Astrocyte (in vitro differentiated cells and primary cell): ENCODE results near the gene KDSR. TPM values are rescaled to one million over a fixed set of nuclear protein-coding genes. Genes with fewer than 3 reads are reported as not detected.

Source experiments
- DNase-seq: peaks from one replicate; pipeline ENCODE4 v3.0.0-alpha.2; 2010; ENCODE audit warnings: low read depth
- FAIRE-seq: peaks from 2 replicates; lab custom pipeline; 2011; peaks lifted over from hg19 to GRCh38; lab: Jason Lieb, UNC
- H2AFZ ChIP-seq: 2 replicates; pipeline ENCODE4 v1.6.0; 2012; ENCODE audit warnings: low read depth, low read length, inconsistent platforms
- H3K27ac ChIP-seq: 2 replicates; pipeline ENCODE4 v1.5.1; 2011; ENCODE audit warnings: low read depth, low read length, inconsistent platforms
- H3K27me3 ChIP-seq: 2 replicates; pipeline ENCODE4 v1.6.0; 2011; ENCODE audit warnings: low read length, inconsistent platforms; ENCODE audit not compliant: insufficient read depth
- H3K36me3 ChIP-seq: 2 replicates; pipeline ENCODE4 v1.5.1; 2011; ENCODE audit warnings: low read length, inconsistent platforms; ENCODE audit not compliant: insufficient read depth
- H3K4me1 ChIP-seq: 2 replicates; pipeline ENCODE4 v1.5.1; 2011; ENCODE audit warnings: low read length, inconsistent platforms; ENCODE audit not compliant: insufficient read depth
- H3K4me2 ChIP-seq: 2 replicates; pipeline ENCODE4 v1.6.0; 2012; ENCODE audit warnings: low read length, inconsistent platforms
- H3K4me3 ChIP-seq: 2 replicates; pipeline ENCODE4 v1.5.1; 2011; ENCODE audit warnings: low read depth, mild to moderate bottlenecking, low read length, inconsistent platforms; ENCODE audit not compliant: insufficient read depth
- H3K79me2 ChIP-seq: 2 replicates; pipeline ENCODE4 v1.6.0; 2012; ENCODE audit warnings: mild to moderate bottlenecking, low read length, inconsistent platforms; ENCODE audit not compliant: insufficient read depth
- H3K9ac ChIP-seq: 2 replicates; pipeline ENCODE4 v1.6.0; 2012; ENCODE audit warnings: mild to moderate bottlenecking, low read length, inconsistent platforms
- H3K9me3 ChIP-seq: 2 replicates; pipeline ENCODE4 v1.5.1; 2012; ENCODE audit warnings: low read depth, mild to moderate bottlenecking, low read length, inconsistent platforms; ENCODE audit not compliant: insufficient read depth
- H4K20me1 ChIP-seq: 2 replicates; pipeline ENCODE4 v1.6.0; 2012; ENCODE audit warnings: low read length, inconsistent platforms; ENCODE audit not compliant: insufficient read depth
- H3K27ac Mint-ChIP-seq: one replicate; pipeline ENCODE4 v1.8.0; 2021; ENCODE audit warnings: mild to moderate bottlenecking, mixed read lengths; ENCODE audit not compliant: unreplicated experiment
- H3K27me3 Mint-ChIP-seq: one replicate; pipeline ENCODE4 v1.8.0; 2021; ENCODE audit warnings: low read depth, mixed read lengths; ENCODE audit not compliant: unreplicated experiment
- H3K36me3 Mint-ChIP-seq: one replicate; pipeline ENCODE4 v1.8.0; 2021; ENCODE audit warnings: low read depth, mixed read lengths; ENCODE audit not compliant: unreplicated experiment
- H3K4me1 Mint-ChIP-seq: one replicate; pipeline ENCODE4 v1.8.0; 2021; ENCODE audit warnings: low read depth, mixed read lengths; ENCODE audit not compliant: unreplicated experiment
- H3K4me3 Mint-ChIP-seq: one replicate; pipeline ENCODE4 v1.8.0; 2021; ENCODE audit warnings: mild to moderate bottlenecking, moderate library complexity, mixed read lengths; ENCODE audit not compliant: unreplicated experiment
- H3K9me3 Mint-ChIP-seq: one replicate; pipeline ENCODE4 v1.8.0; 2021; ENCODE audit warnings: mild to moderate bottlenecking, mixed read lengths; ENCODE audit not compliant: unreplicated experiment
- CTCF ChIP-seq: IDR thresholded peaks from 2 replicates; pipeline ENCODE4 v1.5.1; 2011; ENCODE audit warnings: low read depth, mild to moderate bottlenecking, inconsistent platforms, low read length, moderate library complexity; ENCODE audit not compliant: insufficient read depth
- EZH2 ChIP-seq: IDR thresholded peaks from 2 replicates; pipeline ENCODE4 v1.6.1; 2012; ENCODE audit warnings: mild to moderate bottlenecking, low read length, inconsistent platforms; ENCODE audit not compliant: insufficient read depth
- total RNA-seq: library from RNA; stranded (reverse); gene quantifications from 2 replicates; pipeline ENCODE4 v1.2.1, GENCODE V29; 2021

The KDSR gene
- total RNA-seq, 1 donor from 2014 or later, result 43.7 TPM

DNA sequence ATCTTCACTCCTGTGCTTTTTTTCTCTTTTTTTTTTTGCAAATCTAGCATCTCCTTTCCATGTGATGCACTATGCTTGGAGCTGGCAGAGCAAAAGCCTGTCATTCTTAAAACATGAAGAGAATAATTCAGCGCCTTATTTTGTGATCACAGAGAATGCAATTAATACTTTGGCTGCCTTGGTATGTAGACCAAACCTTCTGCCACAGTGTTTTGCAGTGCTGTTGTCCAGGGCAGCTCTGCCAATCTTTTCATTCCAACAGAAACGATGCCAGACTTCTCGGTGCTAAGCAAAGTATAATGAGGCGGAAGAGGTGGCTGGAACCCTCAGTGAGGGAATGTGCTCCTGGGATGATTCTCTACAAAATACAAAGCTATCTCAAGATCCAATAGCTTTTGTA is 73.1 kb downstream of the KDSR start:
- Histone ChIP-seq H3K27me3 (no peaks in the 10 kb centered on the region), H3K4me1 (no peaks in the 10 kb centered on the region), H2AFZ (no peak overlapping the region), H3K27ac (no peak overlapping the region), H3K9ac (no peak overlapping the region), H4K20me1 (no peaks in the 10 kb centered on the region), H3K4me3 (no peak overlapping the region), H3K9me3 (no peaks in the 10 kb centered on the region), H3K36me3 (no peaks in the 10 kb centered on the region), H3K4me2 (no peak overlapping the region), H3K79me2 (no peaks in the 10 kb centered on the region)
- Mint-ChIP-seq H3K9me3 (no peaks in the 10 kb centered on the region), H3K36me3 (no peaks in the 10 kb centered on the region), H3K27me3 (no peaks in the 10 kb centered on the region), H3K4me3 (no peak overlapping the region), H3K27ac (no peak overlapping the region), H3K4me1 (peaks cover 8% of the 10 kb centered on the region)
- DNase-seq (no peak), FAIRE-seq (no peak)
- TF ChIP-seq EZH2, result no peak
- no peak for TF ChIP-seq CTCF

GRCh38 chr18:63292831-63293683 is 73.9 kb downstream of the KDSR start:
- Histone ChIP-seq H2AFZ (no peak overlapping the region), H3K4me3 (no peak overlapping the region), H3K27me3 (no peaks in the 10 kb centered on the region), H3K9ac (no peak overlapping the region), H3K79me2 (no peaks in the 10 kb centered on the region), H3K36me3 (no peaks in the 10 kb centered on the region), H4K20me1 (no peaks in the 10 kb centered on the region), H3K4me1 (no peaks in the 10 kb centered on the region), H3K4me2 (no peak overlapping the region), H3K9me3 (no peaks in the 10 kb centered on the region), H3K27ac (no peak overlapping the region)
- TF ChIP-seq EZH2 (no peak), CTCF (no peak)
- H3K36me3 Mint-ChIP-seq, result no peaks in the 10 kb centered on the region
- no peaks in the 10 kb centered on the region for H3K4me1 Mint-ChIP-seq
- no peaks in the 10 kb centered on the region for H3K9me3 Mint-ChIP-seq
- FAIRE-seq (no peak), DNase-seq (no peak)
- H3K27ac Mint-ChIP-seq, result no peak overlapping the region
- no peaks in the 10 kb centered on the region for H3K27me3 Mint-ChIP-seq
- H3K4me3 Mint-ChIP-seq, result no peak overlapping the region

DNA sequence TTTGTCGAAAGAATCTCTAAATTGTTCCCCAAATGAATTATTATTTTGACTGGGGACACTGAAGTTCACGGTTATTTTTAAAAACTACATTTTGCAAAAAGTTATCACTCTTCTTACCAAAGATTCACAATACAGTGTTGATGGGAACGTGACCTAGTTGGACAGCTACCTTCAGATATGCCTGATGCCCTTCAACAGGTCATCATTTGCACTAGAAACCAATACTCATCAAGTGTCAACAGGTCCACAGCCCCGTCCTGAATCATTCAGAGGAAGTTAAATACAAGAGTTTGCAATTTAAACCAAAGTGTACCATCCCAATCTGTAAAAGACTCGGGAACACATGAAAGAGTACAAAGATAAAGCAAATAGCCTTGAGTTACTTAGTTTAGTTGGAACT is 75.7 kb downstream of the KDSR start:
- H3K9me3 ChIP-seq, result no peaks in the 10 kb centered on the region
- Mint-ChIP-seq H3K9me3 (no peaks in the 10 kb centered on the region), H3K36me3 (no peaks in the 10 kb centered on the region), H3K27ac (no peak overlapping the region), H3K4me3 (no peak overlapping the region), H3K27me3 (peaks cover under 1% of the 10 kb centered on the region), H3K4me1 (no peaks in the 10 kb centered on the region)
- no peaks in the 10 kb centered on the region for H3K79me2 ChIP-seq
- H3K36me3 ChIP-seq, result no peaks in the 10 kb centered on the region
- no peak overlapping the region for H3K4me2 ChIP-seq
- H4K20me1 ChIP-seq, result no peaks in the 10 kb centered on the region
- no peaks in the 10 kb centered on the region for H3K27me3 ChIP-seq
- H3K27ac ChIP-seq, result no peak overlapping the region
- no peak overlapping the region for H3K9ac ChIP-seq
- no peaks in the 10 kb centered on the region for H3K4me1 ChIP-seq
- no peak overlapping the region for H2AFZ ChIP-seq
- FAIRE-seq, result no peak
- no peak overlapping the region for H3K4me3 ChIP-seq
- TF ChIP-seq CTCF (no peak), EZH2 (no peak)
- DNase-seq, result no peak
